Immature natural killer cell (primary cell): ENCODE results near the gene LRRC8C. TPM values are rescaled to one million over a fixed set of nuclear protein-coding genes. Genes with fewer than 3 reads are reported as not detected.

Source experiments
- DNase-seq, 3 donors: peaks; one replicate each; pipeline ENCODE4 v3.0.0; 2022; ENCODE audit warnings: mixed read lengths in 1 of 3
- H3K27ac Mint-ChIP-seq, 6 donors: one replicate each; pipeline ENCODE4 v1.8.0; 2020; ENCODE audit warnings: mixed read lengths in 6 of 6, mild to moderate bottlenecking in 5 of 6, inconsistent platforms in 4 of 6, moderate library complexity in 3 of 6
- H3K27me3 Mint-ChIP-seq, 3 donors: one replicate each; pipeline ENCODE4 v1.8.0; 2020 to 2021; ENCODE audit warnings: low read depth in 3 of 3, mild to moderate bottlenecking in 3 of 3, mixed read lengths in 3 of 3, moderate library complexity in 3 of 3, inconsistent platforms in 1 of 3
- H3K36me3 Mint-ChIP-seq, 3 donors: one replicate each; pipeline ENCODE4 v1.8.0; 2020; ENCODE audit warnings: mixed read lengths in 3 of 3, inconsistent platforms in 2 of 3, mild to moderate bottlenecking in 2 of 3
- H3K4me1 Mint-ChIP-seq, 2 donors: one replicate each; pipeline ENCODE4 v1.8.0; 2020; ENCODE audit warnings: inconsistent platforms in 2 of 2, mild to moderate bottlenecking in 2 of 2, mixed read lengths in 2 of 2, moderate library complexity in 1 of 2
- H3K4me3 Mint-ChIP-seq, 5 donors: one replicate each; pipeline ENCODE4 v1.8.0; 2020; ENCODE audit warnings: mild to moderate bottlenecking in 5 of 5, mixed read lengths in 5 of 5, inconsistent platforms in 3 of 5, moderate library complexity in 3 of 5
- H3K9me3 Mint-ChIP-seq, 6 donors: one replicate each; pipeline ENCODE4 v1.8.0; 2020; ENCODE audit warnings: mild to moderate bottlenecking in 6 of 6, mixed read lengths in 6 of 6, inconsistent platforms in 4 of 6, moderate library complexity in 3 of 6
- polyA plus RNA-seq, 3 donors: library from polyadenylated mRNA; unstranded; fragments of 300-500 nt; fragmentation: Illumina TruSeq; gene quantifications; one replicate each; pipeline ENCODE4 v1.2.3, GENCODE V29; 2021

Gene LRRC8C
- polyA plus RNA-seq, 3 donors from 2014 or later = 3.5 to 7.3 (median 4.1) TPM

- Mint-ChIP-seq H3K27me3 (peaks cover 0 to 2% (median 1%) of the 10 kb centered on the region in 3 donors), H3K9me3 (no peaks in the 10 kb centered on the region), H3K36me3 (peaks cover 0 to 12% (median 0%) of the 10 kb centered on the region in 3 donors), H3K4me1 (peaks cover 14 to 21% of the 10 kb centered on the region in 2 donors), H3K27ac (no peak overlapping the region), H3K4me3 (no peak overlapping the region)
- no peak for DNase-seq
Measured at GRCh38 chr1:89733748-89734147, 100.8 kb downstream of the LRRC8C start.

- no peak for DNase-seq
- H3K27me3 Mint-ChIP-seq = peaks cover 0 to 2% (median 1%) of the 10 kb centered on the region in 3 donors
- H3K4me1 Mint-ChIP-seq = peaks cover 19 to 23% of the 10 kb centered on the region in 2 donors
- peaks cover 0 to 8% (median 0%) of the 10 kb centered on the region in 3 donors for H3K36me3 Mint-ChIP-seq
- no peak overlapping the region for H3K4me3 Mint-ChIP-seq
- H3K9me3 Mint-ChIP-seq = no peaks in the 10 kb centered on the region
- H3K27ac Mint-ChIP-seq = no peak overlapping the region
Measured at GRCh38 chr1:89734442-89734841, 101.5 kb downstream of the LRRC8C start.

DNA sequence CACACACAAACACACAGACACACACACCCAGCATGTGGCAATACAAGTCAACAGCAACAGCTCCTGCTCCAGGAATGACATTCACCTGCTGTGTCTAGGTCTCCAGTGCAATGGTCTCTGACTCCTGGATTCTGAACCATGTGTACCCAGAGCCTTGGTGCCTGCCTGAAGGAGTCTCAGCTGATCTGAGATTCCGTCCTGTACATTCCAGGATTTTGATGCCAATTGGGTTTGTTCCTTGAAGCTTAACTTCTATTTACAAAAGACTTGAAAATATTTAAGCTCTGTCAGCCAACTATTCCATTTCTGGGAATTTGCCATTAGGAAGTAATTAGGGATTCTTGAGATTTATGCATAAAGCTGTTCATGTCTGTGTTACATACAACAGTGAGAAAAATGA lies 102.6 kb downstream of the LRRC8C start:
- Mint-ChIP-seq H3K4me3 (no peak overlapping the region), H3K4me1 (peaks cover 29 to 33% of the 10 kb centered on the region in 2 donors), H3K27me3 (peaks cover 0 to 2% (median 1%) of the 10 kb centered on the region in 3 donors), H3K27ac (no peak overlapping the region), H3K9me3 (no peaks in the 10 kb centered on the region), H3K36me3 (peaks cover 0 to 8% (median 0%) of the 10 kb centered on the region in 3 donors)
- no peak for DNase-seq

DNA sequence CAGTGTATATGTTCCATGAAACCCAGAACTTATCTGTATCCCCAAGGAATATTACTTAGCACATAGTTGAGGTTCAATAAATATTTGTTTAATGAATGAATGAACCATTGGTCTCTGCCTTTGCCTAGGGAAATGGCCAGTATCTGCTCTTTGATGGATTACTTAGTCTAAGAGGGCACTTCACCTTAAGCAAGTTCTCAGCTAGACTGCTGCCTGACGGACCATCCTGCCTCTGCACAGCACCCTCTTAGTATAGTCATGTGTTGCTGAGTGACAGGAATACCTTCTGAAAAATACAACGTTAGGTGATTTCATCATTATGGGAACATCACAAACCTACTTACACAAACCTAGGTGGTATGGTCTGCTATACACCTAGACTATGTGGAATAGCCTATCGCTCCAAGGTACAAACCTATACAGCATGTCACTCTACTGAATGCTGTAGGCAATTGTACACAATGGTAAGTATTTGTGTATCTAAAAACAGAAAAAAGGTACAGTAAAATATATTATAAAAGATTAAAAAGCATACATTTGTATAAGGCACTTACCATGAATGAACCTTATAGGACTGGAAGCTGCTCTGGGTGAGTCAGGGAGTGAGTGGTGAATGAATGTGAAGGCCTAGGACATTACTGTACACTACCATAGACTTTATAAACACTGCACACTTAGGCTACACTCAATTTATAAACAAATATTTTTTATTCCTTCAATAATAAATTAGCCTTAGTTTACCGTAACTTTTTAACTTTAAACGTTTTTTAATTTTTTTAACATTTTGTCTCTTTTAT lies 104.2 kb downstream of the LRRC8C start:
- peaks cover 0 to 3% (median 0%) of the 10 kb centered on the region in 3 donors for H3K36me3 Mint-ChIP-seq
- peaks cover 36 to 50% of the 10 kb centered on the region in 2 donors for H3K4me1 Mint-ChIP-seq

GRCh38 chr1:89737985-89738510 lies 105.1 kb downstream of the LRRC8C start:
- Mint-ChIP-seq H3K36me3 (no peaks in the 10 kb centered on the region), H3K27ac (peak overlapping the region in 4 of 6 donors; percentile 3 to 63 (median 18)), H3K9me3 (no peaks in the 10 kb centered on the region), H3K4me3 (no peak overlapping the region), H3K27me3 (peaks cover 0 to 3% (median 1%) of the 10 kb centered on the region in 3 donors), H3K4me1 (peaks cover 39 to 51% of the 10 kb centered on the region in 2 donors)
- no peak for DNase-seq

More for the DNA sequence above, 104.2 kb downstream of the LRRC8C start:
- H3K4me3 Mint-ChIP-seq = no peak overlapping the region
- no peak for DNase-seq
- H3K27me3 Mint-ChIP-seq = peaks cover 0 to 3% (median 1%) of the 10 kb centered on the region in 3 donors
- H3K27ac Mint-ChIP-seq = peak overlapping the region in 1 of 6 donors; percentile 18
- H3K9me3 Mint-ChIP-seq = no peaks in the 10 kb centered on the region

DNA sequence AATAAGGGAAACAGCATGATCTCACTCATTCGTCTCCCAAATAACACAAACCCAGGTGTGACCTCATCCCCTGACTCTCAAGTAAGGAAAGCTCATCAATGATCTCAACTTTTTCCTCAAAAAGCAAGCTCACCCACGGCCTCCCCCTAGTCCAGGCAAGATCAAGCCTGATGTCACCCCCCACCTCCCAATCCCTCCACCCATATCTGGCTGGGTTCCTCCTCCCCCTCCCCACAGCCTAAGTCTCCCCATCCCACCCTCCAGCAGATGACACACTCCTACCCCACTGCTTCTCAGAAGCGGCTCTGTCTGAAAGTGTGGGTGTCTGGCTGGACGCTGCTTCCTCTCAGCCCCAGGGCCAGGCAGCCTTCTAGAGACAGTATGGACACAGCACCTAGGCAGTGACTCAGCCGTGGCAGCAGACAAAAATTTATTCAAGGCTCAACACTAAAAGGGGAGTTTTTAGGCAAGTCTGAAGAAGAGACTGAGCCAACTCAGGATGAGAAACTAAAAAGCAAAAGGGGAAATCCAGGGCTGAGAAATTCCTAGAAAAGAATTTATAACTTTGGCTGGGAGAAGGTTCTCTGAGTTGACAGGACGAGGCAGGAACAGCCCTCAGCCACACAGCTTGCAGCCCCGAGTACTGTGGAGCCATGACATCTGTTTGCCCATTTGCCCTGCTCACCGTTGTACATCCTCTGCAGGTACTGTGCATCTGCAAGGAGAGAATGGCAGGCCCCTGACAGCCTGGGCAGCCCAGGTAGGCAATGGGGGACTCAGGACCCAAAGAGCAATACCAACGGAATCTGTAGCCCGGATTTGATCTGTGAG lies 106.3 kb downstream of the LRRC8C start:
- H3K4me1 Mint-ChIP-seq = peaks cover 39 to 56% of the 10 kb centered on the region in 2 donors
- H3K9me3 Mint-ChIP-seq = no peaks in the 10 kb centered on the region
- peaks cover 0 to 3% (median 1%) of the 10 kb centered on the region in 3 donors for H3K27me3 Mint-ChIP-seq
- peak overlapping the region; percentile 71 to 91 (median 80) for H3K27ac Mint-ChIP-seq
- H3K36me3 Mint-ChIP-seq = no peaks in the 10 kb centered on the region
- peak in 1 of 3 donors; percentile 23 for DNase-seq
- H3K4me3 Mint-ChIP-seq = peak overlapping the region in 4 of 5 donors; percentile 43 to 71 (median 50)

- H3K4me1 Mint-ChIP-seq = peaks cover 39 to 56% of the 10 kb centered on the region in 2 donors
- peak in 2 of 3 donors; percentile 54 to 69 for DNase-seq
Measured at GRCh38 chr1:89739844-89740216, 106.9 kb downstream of the LRRC8C start.

GRCh38 chr1:89743788-89744187 lies 110.9 kb downstream of the LRRC8C start:
- Mint-ChIP-seq H3K9me3 (no peaks in the 10 kb centered on the region), H3K4me3 (no peak overlapping the region), H3K27me3 (peaks cover 0 to 2% (median 2%) of the 10 kb centered on the region in 3 donors), H3K4me1 (peaks cover 42 to 66% of the 10 kb centered on the region in 2 donors), H3K36me3 (peaks cover 0 to 5% (median 0%) of the 10 kb centered on the region in 3 donors), H3K27ac (no peak overlapping the region)
- DNase-seq = no peak

More at GRCh38 chr1:89739844-89740216, 106.9 kb downstream of the LRRC8C start:
- H3K27ac Mint-ChIP-seq = peak overlapping the region; percentile 71 to 91 (median 80)
- H3K4me3 Mint-ChIP-seq = peak overlapping the region; percentile 34 to 71 (median 43)
- H3K27me3 Mint-ChIP-seq = peaks cover 0 to 3% (median 3%) of the 10 kb centered on the region in 3 donors
- H3K36me3 Mint-ChIP-seq = no peaks in the 10 kb centered on the region
- H3K9me3 Mint-ChIP-seq = no peaks in the 10 kb centered on the region

DNA sequence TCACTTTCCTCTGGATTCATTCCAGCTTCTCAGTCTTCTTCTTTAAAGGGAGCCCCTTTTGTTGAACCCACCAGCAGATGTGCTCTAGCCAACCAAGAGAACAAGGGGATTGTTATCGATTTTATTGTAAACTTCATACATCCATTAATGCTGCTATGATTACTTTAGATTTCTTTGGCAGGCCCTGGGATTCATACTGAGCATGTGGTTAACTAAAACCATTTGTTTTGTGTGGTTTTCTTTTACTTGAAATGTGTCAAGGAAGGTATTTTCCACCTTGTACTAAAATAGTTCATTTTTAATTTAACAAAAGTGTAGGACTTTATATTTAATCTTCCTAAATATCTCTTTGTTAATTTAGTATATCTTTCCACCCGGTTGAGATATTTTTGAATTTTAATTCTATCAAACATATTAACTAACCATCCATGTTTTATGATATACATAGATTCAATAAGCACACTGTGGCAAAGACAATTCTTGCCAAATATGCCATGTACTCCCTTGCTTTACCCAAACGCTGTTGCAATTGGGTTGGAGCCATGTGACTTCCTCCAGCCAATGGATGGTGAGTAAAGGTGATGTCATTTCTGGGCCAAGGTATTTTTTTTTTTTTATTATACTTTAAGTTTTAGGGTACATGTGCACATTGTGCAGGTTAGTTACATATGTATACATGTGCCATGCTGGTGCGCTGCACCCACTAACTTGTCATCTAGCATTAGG lies 113.7 kb downstream of the LRRC8C start:
- no peaks in the 10 kb centered on the region for H3K9me3 Mint-ChIP-seq
- peaks cover 17 to 38% of the 10 kb centered on the region in 2 donors for H3K4me1 Mint-ChIP-seq
- no peak overlapping the region for H3K4me3 Mint-ChIP-seq
- DNase-seq = no peak
- peak overlapping the region in 1 of 6 donors; percentile 14 for H3K27ac Mint-ChIP-seq
- peaks cover 0 to 5% (median 0%) of the 10 kb centered on the region in 3 donors for H3K36me3 Mint-ChIP-seq
- peaks cover 0 to 2% (median 0%) of the 10 kb centered on the region in 3 donors for H3K27me3 Mint-ChIP-seq

DNA sequence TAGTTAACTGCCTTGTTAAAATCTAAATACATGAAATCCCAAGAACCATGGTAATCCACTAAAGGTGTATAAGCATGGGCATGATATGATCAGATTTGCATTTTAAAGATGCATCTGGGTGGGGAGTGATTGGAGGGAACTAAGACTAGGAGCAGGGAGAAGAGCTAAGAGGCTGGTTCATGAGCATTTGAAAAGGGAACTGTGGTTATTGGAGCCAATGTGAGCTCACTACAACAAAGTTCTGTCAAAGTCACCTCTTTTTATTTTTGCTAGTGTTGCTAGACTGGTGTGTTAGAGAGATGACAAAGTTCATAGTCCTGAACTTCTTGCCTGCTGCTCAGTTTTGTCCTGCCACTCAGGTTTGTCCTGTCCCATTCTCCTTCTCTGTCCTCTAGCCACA lies 120.8 kb downstream of the LRRC8C start:
- Mint-ChIP-seq H3K9me3 (no peaks in the 10 kb centered on the region), H3K4me3 (no peak overlapping the region), H3K27ac (peak overlapping the region in 5 of 6 donors; percentile 6 to 86 (median 26)), H3K4me1 (peaks cover 31 to 39% of the 10 kb centered on the region in 2 donors), H3K36me3 (no peaks in the 10 kb centered on the region), H3K27me3 (peaks cover 0 to 2% (median 0%) of the 10 kb centered on the region in 3 donors)
- no peak for DNase-seq

- DNase-seq = no peak
- H3K36me3 Mint-ChIP-seq = no peaks in the 10 kb centered on the region
- no peaks in the 10 kb centered on the region for H3K9me3 Mint-ChIP-seq
- peak overlapping the region in 3 of 6 donors; percentile 16 to 86 (median 85) for H3K27ac Mint-ChIP-seq
- no peak overlapping the region for H3K4me3 Mint-ChIP-seq
- peaks cover 0 to 2% (median 0%) of the 10 kb centered on the region in 3 donors for H3K27me3 Mint-ChIP-seq
- peaks cover 39 to 46% of the 10 kb centered on the region in 2 donors for H3K4me1 Mint-ChIP-seq
Measured at GRCh38 chr1:89754518-89754917, 121.6 kb downstream of the LRRC8C start.

DNA sequence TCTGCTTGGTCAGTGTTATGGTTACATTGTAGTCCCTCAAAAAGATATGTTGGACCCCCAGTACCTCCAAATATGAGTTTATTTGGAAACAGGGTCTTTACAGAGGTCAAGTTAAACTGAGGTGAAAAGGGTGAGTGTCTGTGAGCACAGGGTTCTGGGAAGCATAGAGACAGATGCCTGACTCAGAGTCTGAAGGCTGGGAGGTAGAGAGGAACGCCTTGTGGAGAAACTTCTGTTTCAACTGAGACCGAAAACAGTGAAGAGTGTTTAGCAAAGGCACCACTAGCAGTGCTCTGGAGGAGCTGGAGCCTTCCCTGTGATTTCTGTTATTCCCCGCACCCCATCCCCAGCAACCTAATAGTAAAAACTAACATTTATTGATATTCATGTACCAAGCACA lies 122.7 kb downstream of the LRRC8C start:
- Mint-ChIP-seq H3K4me3 (no peak overlapping the region), H3K27ac (peak overlapping the region in 5 of 6 donors; percentile 4 to 64 (median 9)), H3K4me1 (peaks cover 39 to 47% of the 10 kb centered on the region in 2 donors), H3K36me3 (no peaks in the 10 kb centered on the region), H3K9me3 (no peaks in the 10 kb centered on the region), H3K27me3 (peaks cover 0 to 2% (median 0%) of the 10 kb centered on the region in 3 donors)
- no peak for DNase-seq

GRCh38 chr1:89757532-89757931 lies 124.6 kb downstream of the LRRC8C start:
- Mint-ChIP-seq H3K27ac (peak overlapping the region; percentile 55 to 91 (median 80)), H3K9me3 (no peaks in the 10 kb centered on the region), H3K4me1 (peaks cover 47 to 57% of the 10 kb centered on the region in 2 donors), H3K36me3 (no peaks in the 10 kb centered on the region), H3K4me3 (peak overlapping the region; percentile 77 to 87 (median 78)), H3K27me3 (peaks cover 0 to 2% (median 0%) of the 10 kb centered on the region in 3 donors)
- DNase-seq = peak; percentile 36 to 47 (median 39)
